ENCODE data around the gene ATXN1.

The ATXN1 gene

GRCh38 chr6:16773362-16773761 is 12.1 kb upstream of the ATXN1 start:
- no peak for TF ChIP-seq CTCF (IDR thresholded peaks at IDR 0.05; ENCODE audit: low read depth, low read length, missing control alignments)
- H3K4me3 ChIP-seq (replicated peaks; ENCODE audit: low read depth, low read length): no peak overlapping the region
- DNase-seq (ENCODE audit: extremely low read depth, low read depth): no peak

GRCh38 chr6:16770701-16771569 is 9.7 kb upstream of the ATXN1 start:
- peak; percentile 88 for DNase-seq (ENCODE audit: extremely low read depth, low read depth)
- peak overlapping the region; percentile 13 for H3K4me3 ChIP-seq (replicated peaks; ENCODE audit: low read depth, low read length)
- peak; percentile 99 for TF ChIP-seq CTCF (IDR thresholded peaks at IDR 0.05; ENCODE audit: low read depth, low read length, missing control alignments)

- TF ChIP-seq CTCF (IDR thresholded peaks at IDR 0.05; ENCODE audit: low read depth, low read length, missing control alignments): no peak
- DNase-seq (ENCODE audit: extremely low read depth, low read depth): peak; percentile 90
- no peak overlapping the region; the same call in 1 of the 2 replicates for H3K4me3 ChIP-seq (replicated peaks; ENCODE audit: low read depth, low read length)
Observed at GRCh38 chr6:16769986-16770376, 8.7 kb upstream of the ATXN1 start.

GRCh38 chr6:16769131-16769985 is 8.1 kb upstream of the ATXN1 start:
- no peak for TF ChIP-seq CTCF (IDR thresholded peaks at IDR 0.05; ENCODE audit: low read depth, low read length, missing control alignments)
- DNase-seq (ENCODE audit: extremely low read depth, low read depth): peak; percentile 96
- no peak overlapping the region for H3K4me3 ChIP-seq (replicated peaks; ENCODE audit: low read depth, low read length)

- H3K4me3 ChIP-seq (replicated peaks; ENCODE audit: low read depth, low read length): no peak overlapping the region
- TF ChIP-seq CTCF (IDR thresholded peaks at IDR 0.05; ENCODE audit: low read depth, low read length, missing control alignments): no peak
- no peak for DNase-seq (ENCODE audit: extremely low read depth, low read depth)
Observed at GRCh38 chr6:16768477-16768830, 7.2 kb upstream of the ATXN1 start.

GRCh38 chr6:16767765-16768476 is 6.7 kb upstream of the ATXN1 start:
- DNase-seq (ENCODE audit: extremely low read depth, low read depth): no peak
- TF ChIP-seq CTCF (IDR thresholded peaks at IDR 0.05; ENCODE audit: low read depth, low read length, missing control alignments): no peak
- H3K4me3 ChIP-seq (replicated peaks; ENCODE audit: low read depth, low read length): no peak overlapping the region

All from HFF-Myc (cell line).